GM23338 (cell line): Measurements from ENCODE around the gene CHD9.

Experiments
- CTCF ChIP-seq, 2 experiments: fragments of 200-600 bp in 1 of 2; sonication (generic) in 1 of 2; conservative IDR thresholded peaks; 2 replicates each; pipeline versions ENCODE4 v1.5.1 to v1.6.1; 2016 to 2017; ENCODE audit warnings: antibody characterized with exemption in 2 of 2, low read depth in 2 of 2, mild to moderate bottlenecking in 2 of 2, moderate library complexity in 1 of 2
- NANOG ChIP-seq: IDR thresholded peaks from 2 replicates; pipeline ENCODE4 v1.6.1; 2016; ENCODE audit warnings: antibody characterized with exemption, borderline replicate concordance

- 0 out of 4 replicates have a peak, but pooled peaks of 1 of the 2 experiments have one; percentile 15 for TF ChIP-seq CTCF (conservative IDR thresholded peaks at IDR 0.05; ENCODE audit: low read depth in 2 of 2)
- TF ChIP-seq NANOG: no peak
These were observed 318.4 kb downstream of the CHD9 start for GRCh38 chr16:53372992-53373871.
